Osteocyte (in vitro differentiated cells): Measurements from ENCODE around the gene OXGR1. TPM values are rescaled to one million over a fixed set of nuclear protein-coding genes. Genes with fewer than 3 reads are reported as not detected.

Source experiments
- DNase-seq: peaks from one replicate; pipeline ENCODE4 v3.0.0; 2021; ENCODE audit warnings: mixed read lengths; ENCODE audit not compliant: unreplicated experiment; ENCODE audit errors: extremely low spot score
- H3K27ac Mint-ChIP-seq: one replicate; pipeline ENCODE4 v1.8.0; 2021; ENCODE audit warnings: mild to moderate bottlenecking, mixed read lengths; ENCODE audit not compliant: unreplicated experiment
- H3K27me3 Mint-ChIP-seq: one replicate; pipeline ENCODE4 v1.8.0; 2021; ENCODE audit warnings: mixed read lengths; ENCODE audit not compliant: unreplicated experiment
- H3K36me3 Mint-ChIP-seq: one replicate; pipeline ENCODE4 v1.8.0; 2021; ENCODE audit warnings: mixed read lengths; ENCODE audit not compliant: unreplicated experiment
- H3K4me1 Mint-ChIP-seq: one replicate; pipeline ENCODE4 v1.8.0; 2021; ENCODE audit warnings: mixed read lengths; ENCODE audit not compliant: unreplicated experiment
- H3K4me3 Mint-ChIP-seq: one replicate; pipeline ENCODE4 v1.8.0; 2021; ENCODE audit warnings: mild to moderate bottlenecking, moderate library complexity, mixed read lengths; ENCODE audit not compliant: unreplicated experiment
- H3K9me3 Mint-ChIP-seq: one replicate; pipeline ENCODE4 v1.8.0; 2021; ENCODE audit warnings: mixed read lengths; ENCODE audit not compliant: unreplicated experiment
- total RNA-seq: library from RNA; stranded (reverse); gene quantifications from 2 replicates; pipeline ENCODE4 v1.2.1, GENCODE V29; 2021
- TF ChIP-seq, protein P1 (sequence below): fragments of 200-600 bp; sonication (generic); IDR thresholded peaks from 2 replicates; pipeline ENCODE4 v1.5.0; 2021; ENCODE audit warnings: antibody characterized with exemption, mild to moderate bottlenecking, moderate library complexity

The OXGR1 gene
- total RNA-seq, 1 donor from 2014 or later = not detected

DNA sequence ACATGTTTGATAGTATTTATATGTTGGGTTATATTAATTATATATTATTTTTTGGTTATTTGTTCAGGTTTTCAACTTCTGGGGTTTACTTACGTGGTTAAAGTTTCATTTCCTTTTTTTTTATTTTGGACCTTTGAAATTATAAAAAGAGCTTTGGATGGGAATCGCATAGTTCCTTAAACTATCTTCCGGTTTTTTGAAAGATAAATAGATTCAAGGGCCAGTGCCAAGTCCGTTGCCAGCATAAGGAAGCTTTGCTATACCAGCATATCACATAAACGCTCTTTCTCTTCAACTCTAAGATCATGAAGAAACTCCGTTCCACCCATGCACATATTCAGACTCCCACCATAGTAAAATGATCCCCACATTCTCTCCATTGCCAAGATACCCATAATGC lies 7.4 kb upstream of the OXGR1 start:
- no peak for DNase-seq
- no peaks in the 10 kb centered on the region for H3K36me3 Mint-ChIP-seq
- H3K4me3 Mint-ChIP-seq = no peak overlapping the region
- H3K27me3 Mint-ChIP-seq = peaks cover 55% of the 10 kb centered on the region
- TF ChIP-seq, protein P1, sequence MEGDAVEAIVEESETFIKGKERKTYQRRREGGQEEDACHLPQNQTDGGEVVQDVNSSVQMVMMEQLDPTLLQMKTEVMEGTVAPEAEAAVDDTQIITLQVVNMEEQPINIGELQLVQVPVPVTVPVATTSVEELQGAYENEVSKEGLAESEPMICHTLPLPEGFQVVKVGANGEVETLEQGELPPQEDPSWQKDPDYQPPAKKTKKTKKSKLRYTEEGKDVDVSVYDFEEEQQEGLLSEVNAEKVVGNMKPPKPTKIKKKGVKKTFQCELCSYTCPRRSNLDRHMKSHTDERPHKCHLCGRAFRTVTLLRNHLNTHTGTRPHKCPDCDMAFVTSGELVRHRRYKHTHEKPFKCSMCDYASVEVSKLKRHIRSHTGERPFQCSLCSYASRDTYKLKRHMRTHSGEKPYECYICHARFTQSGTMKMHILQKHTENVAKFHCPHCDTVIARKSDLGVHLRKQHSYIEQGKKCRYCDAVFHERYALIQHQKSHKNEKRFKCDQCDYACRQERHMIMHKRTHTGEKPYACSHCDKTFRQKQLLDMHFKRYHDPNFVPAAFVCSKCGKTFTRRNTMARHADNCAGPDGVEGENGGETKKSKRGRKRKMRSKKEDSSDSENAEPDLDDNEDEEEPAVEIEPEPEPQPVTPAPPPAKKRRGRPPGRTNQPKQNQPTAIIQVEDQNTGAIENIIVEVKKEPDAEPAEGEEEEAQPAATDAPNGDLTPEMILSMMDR = no peak
- H3K9me3 Mint-ChIP-seq = no peaks in the 10 kb centered on the region
- H3K4me1 Mint-ChIP-seq = peaks cover 11% of the 10 kb centered on the region
- H3K27ac Mint-ChIP-seq = no peak overlapping the region

- H3K36me3 Mint-ChIP-seq = no peaks in the 10 kb centered on the region
- peaks cover 63% of the 10 kb centered on the region for H3K27me3 Mint-ChIP-seq
- no peaks in the 10 kb centered on the region for H3K9me3 Mint-ChIP-seq
- no peak overlapping the region for H3K27ac Mint-ChIP-seq
- TF ChIP-seq, protein P1 = no peak
- DNase-seq = no peak
- H3K4me3 Mint-ChIP-seq = no peak overlapping the region
- H3K4me1 Mint-ChIP-seq = peaks cover 4% of the 10 kb centered on the region
Observed at GRCh38 chr13:97000295-97000925, 6.1 kb upstream of the OXGR1 start.

GRCh38 chr13:96999091-96999490 lies 4.8 kb upstream of the OXGR1 start:
- Mint-ChIP-seq H3K27me3 (peaks cover 75% of the 10 kb centered on the region), H3K27ac (no peak overlapping the region), H3K9me3 (no peaks in the 10 kb centered on the region), H3K36me3 (no peaks in the 10 kb centered on the region), H3K4me3 (no peak overlapping the region), H3K4me1 (peaks cover 7% of the 10 kb centered on the region)
- TF ChIP-seq, protein P1 = no peak
- DNase-seq = no peak

DNA sequence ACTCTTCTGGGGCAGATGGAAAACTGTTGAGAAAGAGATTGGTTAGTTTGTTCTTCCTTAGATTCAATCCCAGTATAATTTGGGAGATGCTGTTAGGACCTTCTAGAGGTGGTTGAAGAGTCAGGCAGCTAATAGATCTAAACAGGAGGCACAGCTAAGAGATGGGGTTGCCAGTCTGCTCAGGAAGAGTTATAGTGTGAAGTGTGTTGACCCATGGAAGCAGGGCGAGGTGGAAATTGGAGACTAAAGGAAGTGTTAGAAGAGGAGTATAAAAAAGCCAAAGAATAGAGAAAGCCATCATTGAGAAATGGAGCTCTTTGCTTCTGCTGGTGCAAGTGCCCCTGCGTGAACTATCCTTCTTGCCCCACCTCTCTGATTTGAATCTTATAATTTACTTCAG lies 3.8 kb upstream of the OXGR1 start:
- peaks cover 82% of the 10 kb centered on the region for H3K27me3 Mint-ChIP-seq
- H3K4me1 Mint-ChIP-seq = peaks cover 14% of the 10 kb centered on the region
- H3K9me3 Mint-ChIP-seq = no peaks in the 10 kb centered on the region
- H3K27ac Mint-ChIP-seq = no peak overlapping the region
- no peaks in the 10 kb centered on the region for H3K36me3 Mint-ChIP-seq
- no peak for DNase-seq
- H3K4me3 Mint-ChIP-seq = no peak overlapping the region
- TF ChIP-seq, protein P1 = no peak

DNA sequence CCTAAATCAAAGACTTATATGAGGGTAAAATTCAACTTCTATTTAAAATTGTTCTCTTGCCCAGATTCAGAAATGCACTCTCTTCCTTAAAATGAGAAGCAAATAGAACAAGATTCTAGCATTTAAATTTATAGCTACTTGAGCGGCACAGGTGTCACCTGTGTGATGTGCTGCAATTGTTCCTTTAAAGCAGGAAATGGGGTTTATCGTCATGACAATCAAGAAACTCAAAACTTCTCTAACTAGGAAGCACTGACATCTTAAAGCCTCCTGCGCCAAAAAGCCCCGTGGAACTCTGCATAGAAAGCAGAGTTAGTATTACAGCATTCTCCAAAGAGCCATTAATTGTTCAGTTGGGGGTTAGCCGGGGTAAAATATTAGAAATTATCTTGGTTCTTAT lies 2.6 kb upstream of the OXGR1 start:
- Mint-ChIP-seq H3K27me3 (peaks cover 82% of the 10 kb centered on the region), H3K9me3 (peaks cover 1% of the 10 kb centered on the region), H3K27ac (no peak overlapping the region), H3K4me3 (no peak overlapping the region), H3K4me1 (peaks cover 14% of the 10 kb centered on the region), H3K36me3 (no peaks in the 10 kb centered on the region)
- TF ChIP-seq, protein P1 = no peak
- no peak for DNase-seq
